22Rv1 (cell line): ENCODE measurements around the gene CA14.
A peak's percentile ranks its signal among the peaks of the same experiment; 100 is the strongest.

Experiments
- H3K27ac ChIP-seq: fragments of 450-650 bp; 2 replicates; pipeline ENCODE4 v1.5.1; 2017
- ZFX ChIP-seq: fragments of 450-650 bp; IDR thresholded peaks from 2 replicates; pipeline ENCODE4 v1.6.1; 2017; ENCODE audit warnings: antibody characterized with exemption, borderline replicate concordance
- TF ChIP-seq, protein P1 (sequence below): fragments of 450-650 bp; IDR thresholded peaks from 2 replicates; pipeline ENCODE4 v1.5.1; 2017; ENCODE audit warnings: mild to moderate bottlenecking

Gene CA14

GRCh38 chr1:150261367-150261766, 3.8 kb downstream of the CA14 start:
- no peak overlapping the region for H3K27ac ChIP-seq
- TF ChIP-seq ZFX: no peak
- TF ChIP-seq, protein P1, sequence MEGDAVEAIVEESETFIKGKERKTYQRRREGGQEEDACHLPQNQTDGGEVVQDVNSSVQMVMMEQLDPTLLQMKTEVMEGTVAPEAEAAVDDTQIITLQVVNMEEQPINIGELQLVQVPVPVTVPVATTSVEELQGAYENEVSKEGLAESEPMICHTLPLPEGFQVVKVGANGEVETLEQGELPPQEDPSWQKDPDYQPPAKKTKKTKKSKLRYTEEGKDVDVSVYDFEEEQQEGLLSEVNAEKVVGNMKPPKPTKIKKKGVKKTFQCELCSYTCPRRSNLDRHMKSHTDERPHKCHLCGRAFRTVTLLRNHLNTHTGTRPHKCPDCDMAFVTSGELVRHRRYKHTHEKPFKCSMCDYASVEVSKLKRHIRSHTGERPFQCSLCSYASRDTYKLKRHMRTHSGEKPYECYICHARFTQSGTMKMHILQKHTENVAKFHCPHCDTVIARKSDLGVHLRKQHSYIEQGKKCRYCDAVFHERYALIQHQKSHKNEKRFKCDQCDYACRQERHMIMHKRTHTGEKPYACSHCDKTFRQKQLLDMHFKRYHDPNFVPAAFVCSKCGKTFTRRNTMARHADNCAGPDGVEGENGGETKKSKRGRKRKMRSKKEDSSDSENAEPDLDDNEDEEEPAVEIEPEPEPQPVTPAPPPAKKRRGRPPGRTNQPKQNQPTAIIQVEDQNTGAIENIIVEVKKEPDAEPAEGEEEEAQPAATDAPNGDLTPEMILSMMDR: no peak

GRCh38 chr1:150262388-150263320, 5.1 kb downstream of the CA14 start:
- no peak for TF ChIP-seq ZFX
- H3K27ac ChIP-seq: peak overlapping the region; percentile 20; the same call in 1 of the 2 replicates

DNA sequence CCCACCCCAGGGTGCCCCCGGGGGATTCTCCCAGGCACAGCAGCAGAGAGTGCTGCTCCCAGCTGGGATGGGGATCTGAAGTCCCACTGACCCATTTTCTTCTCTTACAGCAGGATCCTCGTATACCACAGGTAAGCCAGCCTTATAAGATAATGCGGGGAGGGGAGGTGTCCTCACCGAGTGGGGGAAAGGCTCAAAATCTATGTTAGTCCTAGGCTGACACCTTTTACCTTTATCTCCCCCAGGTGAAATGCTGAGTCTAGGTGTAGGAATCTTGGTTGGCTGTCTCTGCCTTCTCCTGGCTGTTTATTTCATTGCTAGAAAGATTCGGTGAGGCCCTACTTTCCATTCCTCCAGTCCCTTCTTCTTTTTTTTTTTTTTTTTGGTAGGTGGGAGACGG, 6.0 kb downstream of the CA14 start:
- peak overlapping the region; percentile 18; the same call in 1 of the 2 replicates for H3K27ac ChIP-seq
- no peak for TF ChIP-seq ZFX
- TF ChIP-seq, protein P1: no peak

GRCh38 chr1:150267896-150268295, 10.3 kb downstream of the CA14 start:
- TF ChIP-seq, protein P1: no peak
- no peak for TF ChIP-seq ZFX

DNA sequence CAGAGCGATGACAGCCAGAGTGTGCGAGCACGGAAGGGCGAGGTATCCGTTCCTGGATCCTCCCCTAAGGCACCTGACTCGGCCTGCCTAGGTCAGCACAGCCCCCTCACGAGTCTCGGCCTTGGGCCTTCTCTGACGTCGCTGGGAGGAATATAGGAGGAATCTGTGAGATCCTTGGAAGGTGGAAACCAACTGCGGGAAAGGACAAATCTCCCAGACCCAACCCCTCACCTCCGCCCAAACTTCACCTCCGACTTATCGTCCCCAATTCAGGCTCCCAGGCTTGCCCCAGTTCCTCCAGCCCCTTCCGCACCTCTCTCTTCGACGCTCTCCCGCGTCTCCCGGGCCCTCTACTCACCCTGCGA, 10.7 kb downstream of the CA14 start:
- no peak for TF ChIP-seq ZFX
- TF ChIP-seq, protein P1: no peak
- peak overlapping the region; percentile 82 for H3K27ac ChIP-seq

More at GRCh38 chr1:150267896-150268295, 10.3 kb downstream of the CA14 start:
- H3K27ac ChIP-seq: peak overlapping the region; percentile 82

- TF ChIP-seq ZFX: no peak
- TF ChIP-seq, protein P1: no peak
- peak within 1 kb of the TSS; percentile 82 for H3K27ac ChIP-seq
Observed at GRCh38 chr1:150268705-150269403, 11.3 kb downstream of the CA14 start, which contains the start of gene APH1A. TSS of gene APH1A (minus strand) at chr1:150269016. CDS start at chr1:150268810, 206 bp downstream.

GRCh38 chr1:150269451-150269850, 11.9 kb downstream of the CA14 start:
- peak overlapping the region; percentile 82 for H3K27ac ChIP-seq
- no peak for TF ChIP-seq ZFX
- TF ChIP-seq, protein P1: no peak
